ENCODE measurements around the gene MRPS18B. TPM values are rescaled to one million over a fixed set of nuclear protein-coding genes. Genes with fewer than 3 reads are reported as not detected.

MRPS18B gene
- total RNA-seq, 1 donor from 2014 or later: 27.5 TPM

- H3K36me3 Mint-ChIP-seq (ENCODE audit: insufficient read depth): peaks cover 23% of the 10 kb centered on the region
Measured at GRCh38 chr6:30598912-30599624, 18.6 kb upstream of the MRPS18B start.

GRCh38 chr6:30599625-30600324 is 17.9 kb upstream of the MRPS18B start:
- H3K9me3 Mint-ChIP-seq (ENCODE audit: low read depth): no peaks in the 10 kb centered on the region
- TF ChIP-seq CTCF (IDR thresholded peaks at IDR 0.05; ENCODE audit: unreplicated experiment): no peak
- no peaks in the 10 kb centered on the region for H3K27me3 Mint-ChIP-seq
- H3K27ac Mint-ChIP-seq: no peak overlapping the region
- no peaks in the 10 kb centered on the region for H3K4me1 Mint-ChIP-seq (ENCODE audit: low read depth)
- H3K4me3 Mint-ChIP-seq (ENCODE audit: low read depth): no peak overlapping the region
- no peak for DNase-seq (ENCODE audit: low spot score, unreplicated experiment)
- H3K36me3 Mint-ChIP-seq (ENCODE audit: insufficient read depth): peaks cover 26% of the 10 kb centered on the region

More at GRCh38 chr6:30598912-30599624, 18.6 kb upstream of the MRPS18B start:
- TF ChIP-seq CTCF (IDR thresholded peaks at IDR 0.05; ENCODE audit: unreplicated experiment): no peak
- no peak overlapping the region for H3K4me3 Mint-ChIP-seq (ENCODE audit: low read depth)
- H3K27me3 Mint-ChIP-seq: no peaks in the 10 kb centered on the region
- no peaks in the 10 kb centered on the region for H3K4me1 Mint-ChIP-seq (ENCODE audit: low read depth)
- H3K9me3 Mint-ChIP-seq (ENCODE audit: low read depth): no peaks in the 10 kb centered on the region
- DNase-seq (ENCODE audit: low spot score, unreplicated experiment): no peak
- H3K27ac Mint-ChIP-seq: peak overlapping the region; percentile 67

- H3K36me3 Mint-ChIP-seq (ENCODE audit: insufficient read depth): peaks cover 24% of the 10 kb centered on the region
- H3K9me3 Mint-ChIP-seq (ENCODE audit: low read depth): no peaks in the 10 kb centered on the region
- H3K27ac Mint-ChIP-seq: no peak overlapping the region
- no peaks in the 10 kb centered on the region for H3K4me1 Mint-ChIP-seq (ENCODE audit: low read depth)
- DNase-seq (ENCODE audit: low spot score, unreplicated experiment): no peak
- H3K4me3 Mint-ChIP-seq (ENCODE audit: low read depth): no peak overlapping the region
- TF ChIP-seq CTCF (IDR thresholded peaks at IDR 0.05; ENCODE audit: unreplicated experiment): no peak
- H3K27me3 Mint-ChIP-seq: no peaks in the 10 kb centered on the region
Measured at GRCh38 chr6:30600451-30600961, 17.1 kb upstream of the MRPS18B start.

- no peak overlapping the region for H3K27ac Mint-ChIP-seq
Measured at GRCh38 chr6:30601436-30601814, 16.2 kb upstream of the MRPS18B start.

More at GRCh38 chr6:30601436-30601814, 16.2 kb upstream of the MRPS18B start:
- no peak for DNase-seq (ENCODE audit: low spot score, unreplicated experiment)
- Mint-ChIP-seq H3K36me3 (ENCODE audit: insufficient read depth) (peaks cover 31% of the 10 kb centered on the region), H3K4me3 (ENCODE audit: low read depth) (no peak overlapping the region), H3K27me3 (no peaks in the 10 kb centered on the region), H3K4me1 (ENCODE audit: low read depth) (no peaks in the 10 kb centered on the region), H3K9me3 (ENCODE audit: low read depth) (no peaks in the 10 kb centered on the region)
- TF ChIP-seq CTCF (IDR thresholded peaks at IDR 0.05; ENCODE audit: unreplicated experiment): no peak

All from progenitor cell of endocrine pancreas (in vitro differentiated cells).